Stimulated activated CD4-positive, alpha-beta T cell treated with anti-CD3 and anti-CD28 coated beads, Interleukin-12 subunit alpha, Interleukin-12 subunit beta, amount 100 ng/mL, for 4 hours (primary cell): ENCODE data around the gene ELMO1.
A peak's percentile ranks its signal among the peaks of the same experiment; 100 is the strongest.

Experiments
- DNase-seq: peaks from one replicate; pipeline ENCODE4 v3.0.0-alpha.2; 2020

The ELMO1 gene

GRCh38 chr7:37462138-37462537, 13.5 kb upstream of the ELMO1 start:
- no peak for DNase-seq

- DNase-seq = no peak
Observed at GRCh38 chr7:37455081-37455480, 6.4 kb upstream of the ELMO1 start.

GRCh38 chr7:37452346-37452745, 3.7 kb upstream of the ELMO1 start:
- no peak for DNase-seq

GRCh38 chr7:37450035-37450434, 1.4 kb upstream of the ELMO1 start:
- no peak for DNase-seq

- no peak for DNase-seq
Observed at GRCh38 chr7:37449621-37450020, 957 bp upstream of the ELMO1 start.

- peak; percentile 46 for DNase-seq
Observed at GRCh38 chr7:37448011-37448635, 541 bp downstream of the ELMO1 start.

GRCh38 chr7:37446371-37446770, 2.3 kb downstream of the ELMO1 start:
- no peak for DNase-seq

GRCh38 chr7:37445790-37446189, 2.9 kb downstream of the ELMO1 start:
- no peak for DNase-seq

- no peak for DNase-seq
Observed at GRCh38 chr7:37445064-37445723, 3.5 kb downstream of the ELMO1 start.

- no peak for DNase-seq
Observed at GRCh38 chr7:37443627-37444026, 5.0 kb downstream of the ELMO1 start.

- DNase-seq = no peak
Observed at GRCh38 chr7:37442268-37442667, 6.4 kb downstream of the ELMO1 start.

GRCh38 chr7:37441816-37442215, 6.8 kb downstream of the ELMO1 start:
- no peak for DNase-seq

GRCh38 chr7:37441386-37441760, 7.3 kb downstream of the ELMO1 start:
- DNase-seq = no peak

GRCh38 chr7:37440738-37441385, 7.8 kb downstream of the ELMO1 start:
- no peak for DNase-seq

- no peak for DNase-seq
Observed at GRCh38 chr7:37439653-37440026, 9.0 kb downstream of the ELMO1 start.

- DNase-seq = no peak
Observed at GRCh38 chr7:37438906-37439652, 9.6 kb downstream of the ELMO1 start.

GRCh38 chr7:37435156-37435855, 13.4 kb downstream of the ELMO1 start:
- no peak for DNase-seq

GRCh38 chr7:37434529-37434928, 14.1 kb downstream of the ELMO1 start:
- DNase-seq = no peak

GRCh38 chr7:37433166-37433565, 15.5 kb downstream of the ELMO1 start:
- no peak for DNase-seq

GRCh38 chr7:37432281-37432920, 16.3 kb downstream of the ELMO1 start:
- no peak for DNase-seq

- no peak for DNase-seq
Observed at GRCh38 chr7:37431413-37431812, 17.3 kb downstream of the ELMO1 start.

- DNase-seq = no peak
Observed at GRCh38 chr7:37430640-37431039, 18.0 kb downstream of the ELMO1 start.

- no peak for DNase-seq
Observed at GRCh38 chr7:37430171-37430570, 18.5 kb downstream of the ELMO1 start.
